Measurements from ENCODE around the gene ATXN7L1.
"Not testable (repeated sequence)": the region's sequence is repeated elsewhere in the genome, so short reads cannot be mapped to it uniquely, and the experiment has no call there.

Gene ATXN7L1

DNA sequence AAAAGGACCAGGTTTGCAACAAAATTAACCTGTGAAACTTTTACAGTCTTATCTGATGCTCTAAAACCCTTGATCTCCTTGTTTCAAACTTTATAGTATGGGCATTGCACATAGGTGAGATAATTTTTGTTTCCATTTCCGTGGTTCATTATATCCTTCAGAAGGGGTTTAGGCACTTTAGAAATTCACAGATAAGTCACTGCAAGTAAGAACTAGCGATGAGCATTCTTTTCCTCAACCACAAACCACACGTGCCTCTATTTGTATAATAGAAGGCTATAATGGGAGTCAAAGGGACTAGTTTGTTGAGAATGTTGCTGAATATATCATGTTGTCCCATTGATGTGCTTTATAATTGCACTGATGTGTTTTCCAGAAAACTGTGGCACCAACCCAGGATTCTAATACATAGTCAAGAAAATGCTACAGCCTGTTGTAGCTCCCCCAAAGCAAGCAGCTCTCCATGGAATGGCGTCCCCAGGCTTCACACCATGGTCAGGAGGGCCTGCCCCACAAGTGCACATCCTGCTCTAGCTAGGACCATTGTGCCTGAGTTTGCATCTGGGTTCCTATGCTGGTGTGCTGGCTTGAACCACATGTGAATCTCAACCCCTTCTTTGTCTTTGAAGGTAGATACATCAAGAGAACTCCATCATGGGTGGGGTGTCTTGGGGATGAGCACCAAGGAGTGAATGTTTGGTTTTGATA is 14.0 kb upstream of the ATXN7L1 start:
- DNase-seq (ENCODE audit: low spot score), result no peak

- no peak for DNase-seq (ENCODE audit: low spot score)
Observed at GRCh38 chr7:105887569-105888189, 11.3 kb upstream of the ATXN7L1 start.

GRCh38 chr7:105886776-105887175 is 10.4 kb upstream of the ATXN7L1 start:
- no peak for DNase-seq (ENCODE audit: low spot score)

DNA sequence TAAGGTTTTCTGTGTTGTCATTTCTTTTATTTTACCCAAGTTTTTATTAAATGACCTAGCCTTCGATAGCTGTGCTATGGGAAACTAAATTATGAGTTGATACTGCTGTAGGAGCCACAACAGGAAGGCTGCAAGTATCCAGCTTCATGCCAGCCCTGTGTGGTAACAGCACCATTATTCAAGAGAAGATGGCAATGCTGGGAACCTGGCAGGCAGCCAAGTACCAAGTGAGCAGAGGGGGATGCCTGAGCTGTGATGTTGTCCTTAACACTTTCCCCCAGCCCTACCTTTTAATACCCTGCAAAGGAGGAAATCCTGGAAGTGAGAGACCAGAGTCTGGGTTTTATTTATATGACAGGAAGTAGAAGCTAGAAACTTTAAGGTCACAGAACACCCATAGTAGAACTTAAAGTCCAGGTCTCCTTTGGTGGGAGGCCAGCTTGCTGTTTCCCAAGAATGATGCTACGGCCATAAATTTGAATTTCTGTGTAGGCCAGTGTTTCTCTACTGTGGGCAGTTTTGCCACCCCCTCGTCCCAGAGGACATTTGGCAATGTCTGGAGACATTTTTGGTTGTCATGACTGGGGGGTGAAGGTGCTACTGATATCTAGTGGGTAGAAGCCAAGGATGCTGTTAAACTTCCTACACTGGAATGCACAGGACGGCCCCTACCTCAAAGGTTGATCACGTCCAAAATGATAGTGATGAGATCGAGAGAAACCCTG is 9.2 kb upstream of the ATXN7L1 start:
- no peak for DNase-seq (ENCODE audit: low spot score)

- not testable (repeated sequence) for DNase-seq (ENCODE audit: low spot score)
Observed at GRCh38 chr7:105883179-105883578, 6.8 kb upstream of the ATXN7L1 start.

DNA sequence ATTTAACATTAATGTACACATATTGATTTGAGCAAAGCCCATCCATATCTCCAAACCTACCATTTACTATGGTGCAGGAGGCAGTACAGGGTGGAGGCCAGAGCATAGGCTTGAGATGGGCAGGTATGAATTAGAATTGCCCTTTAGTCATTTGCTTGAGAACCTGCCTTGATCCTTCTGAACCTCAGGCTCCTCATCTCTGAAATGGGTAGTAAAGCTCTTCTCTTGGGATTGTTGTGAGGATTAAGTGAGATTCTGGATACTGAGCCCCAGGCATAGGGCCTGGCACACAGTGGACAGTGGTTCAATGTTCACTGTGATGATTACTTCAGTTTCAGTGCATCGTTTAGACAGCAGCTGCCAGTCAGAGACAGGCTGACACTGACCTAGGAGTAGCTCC is 5.0 kb upstream of the ATXN7L1 start:
- no peak for DNase-seq (ENCODE audit: low spot score)

DNA sequence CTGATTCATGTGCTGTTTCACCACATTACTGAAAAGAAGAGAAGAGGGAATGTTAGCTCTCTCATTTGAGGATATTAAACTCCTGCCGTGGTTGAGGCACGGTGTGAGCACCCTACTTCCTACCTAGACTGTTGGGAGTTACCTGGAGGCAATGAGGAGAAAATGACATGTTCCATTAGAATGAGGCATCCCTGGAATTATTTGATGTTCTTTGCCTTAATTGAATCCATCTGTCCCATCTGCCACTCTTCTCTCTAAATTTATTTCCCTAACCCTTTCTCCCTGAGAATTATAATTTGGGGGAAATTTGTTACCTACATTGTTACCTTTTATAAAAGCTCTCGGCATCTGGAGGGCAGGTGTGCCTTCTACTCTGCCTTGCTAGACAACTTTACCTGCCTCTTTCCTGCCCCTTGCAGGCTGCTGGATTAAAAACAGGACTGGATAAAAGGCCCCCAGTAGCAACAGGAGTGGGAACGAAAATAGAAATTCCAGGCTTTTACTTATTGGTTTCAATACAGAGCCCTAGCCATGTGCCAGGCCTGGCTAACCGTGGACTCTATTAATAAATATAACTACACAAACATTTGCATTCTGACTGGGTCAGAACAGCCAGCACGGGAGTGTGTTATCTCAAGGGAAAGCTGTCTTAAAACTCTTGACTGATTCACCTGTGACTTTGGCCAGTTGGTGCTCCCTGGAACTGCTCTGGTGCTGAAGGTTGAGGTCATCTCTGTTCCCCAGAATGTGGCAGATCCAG is 4.4 kb upstream of the ATXN7L1 start:
- no peak for DNase-seq (ENCODE audit: low spot score)

- DNase-seq (ENCODE audit: low spot score), result no peak
Observed at GRCh38 chr7:105879782-105880181, 3.4 kb upstream of the ATXN7L1 start.

DNA sequence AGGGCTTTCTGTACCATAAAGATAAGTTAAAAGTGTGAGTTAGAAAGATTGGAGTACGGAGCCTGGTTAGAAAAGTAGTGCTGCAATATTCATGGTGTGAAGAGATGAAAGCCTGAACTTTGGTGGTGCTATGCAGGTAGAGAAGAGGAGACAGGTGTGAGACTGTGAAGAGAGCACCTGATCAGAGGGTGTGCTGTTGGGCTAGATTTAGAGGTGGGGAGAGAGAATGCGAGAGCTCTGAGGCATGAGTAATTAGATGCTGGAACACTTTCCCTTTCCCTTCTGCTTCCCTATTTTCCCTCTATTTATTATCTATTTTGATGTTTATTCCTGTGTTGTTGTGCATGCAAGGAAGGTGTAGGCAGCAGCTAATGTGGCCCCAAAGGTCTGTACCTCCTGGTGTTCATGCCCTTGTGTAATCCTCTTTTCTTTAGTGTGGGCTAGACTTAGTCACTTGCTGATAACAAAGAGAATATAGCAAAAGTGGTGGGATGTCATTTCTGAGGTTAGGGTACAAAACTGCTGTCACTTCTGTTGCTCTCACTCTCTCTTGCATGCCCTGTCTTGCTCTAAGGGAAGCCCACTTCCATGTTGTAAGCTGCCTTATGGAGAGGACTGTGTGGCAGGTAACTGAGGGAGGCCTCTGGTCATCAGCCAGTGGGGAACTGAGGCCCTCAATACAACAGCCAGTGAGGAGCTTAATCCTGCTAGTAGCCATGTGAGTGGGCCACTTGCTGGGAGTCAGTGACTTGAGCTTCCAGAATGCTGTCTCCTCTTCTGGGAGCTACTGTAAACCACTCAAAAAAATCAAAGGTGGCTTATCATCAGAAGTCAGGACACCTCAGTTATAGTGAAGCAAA is 2.6 kb upstream of the ATXN7L1 start:
- DNase-seq (ENCODE audit: low spot score), result no peak

DNA sequence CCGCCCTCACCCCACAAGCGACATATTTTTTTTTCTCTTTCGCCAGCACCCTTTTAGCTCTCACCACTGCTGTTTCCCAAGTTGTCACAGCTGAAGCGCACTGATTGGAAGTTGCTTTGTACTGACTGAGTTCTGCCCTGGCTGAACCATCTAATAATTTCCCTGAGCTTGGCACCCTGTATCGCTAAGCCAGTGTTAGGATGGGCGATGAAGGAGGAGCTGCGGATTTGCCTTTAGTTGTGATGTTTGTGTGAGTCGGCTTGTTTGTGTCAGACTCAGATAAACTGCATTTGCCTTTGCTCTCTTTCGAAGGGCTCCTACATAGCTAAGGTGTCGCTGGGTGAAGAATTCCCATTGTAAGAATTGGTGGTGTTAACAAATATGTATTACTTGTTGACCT is 1.3 kb upstream of the ATXN7L1 start:
- peak; percentile 18 for DNase-seq (ENCODE audit: low spot score)

GRCh38 chr7:105876964-105877601 is 684 bp upstream of the ATXN7L1 start:
- DNase-seq (ENCODE audit: low spot score), result peak; percentile 47

GRCh38 chr7:105875505-105875904 is 894 bp downstream of the ATXN7L1 start:
- DNase-seq (ENCODE audit: low spot score), result no peak

GRCh38 chr7:105874055-105874454 is 2.3 kb downstream of the ATXN7L1 start:
- DNase-seq (ENCODE audit: low spot score), result no peak

DNA sequence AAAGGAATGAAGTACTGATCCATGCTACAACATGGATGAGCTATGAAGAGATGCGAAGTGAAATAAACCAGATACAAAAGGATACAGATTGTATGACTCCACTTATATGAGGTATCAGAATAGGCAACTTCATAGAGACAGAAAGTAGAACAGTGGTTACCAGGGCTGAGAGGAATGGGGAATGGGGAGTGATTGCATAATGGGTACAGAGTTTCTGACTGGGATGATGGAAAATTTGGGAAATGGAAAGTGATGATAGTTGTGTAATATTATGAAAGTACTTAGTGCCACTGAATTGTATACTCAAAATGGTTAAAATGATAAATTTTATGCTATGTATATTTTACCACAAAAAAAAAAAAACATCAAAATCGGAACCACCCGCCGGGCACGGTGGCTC is 3.9 kb downstream of the ATXN7L1 start:
- no peak for DNase-seq (ENCODE audit: low spot score)

GRCh38 chr7:105871142-105871541 is 5.3 kb downstream of the ATXN7L1 start:
- DNase-seq (ENCODE audit: low spot score), result no peak

GRCh38 chr7:105866102-105866801 is 10.1 kb downstream of the ATXN7L1 start:
- DNase-seq (ENCODE audit: low spot score), result no peak

GRCh38 chr7:105863876-105864275 is 12.5 kb downstream of the ATXN7L1 start:
- DNase-seq (ENCODE audit: low spot score), result no peak

GRCh38 chr7:105862770-105863169 is 13.6 kb downstream of the ATXN7L1 start:
- DNase-seq (ENCODE audit: low spot score), result no peak

DNA sequence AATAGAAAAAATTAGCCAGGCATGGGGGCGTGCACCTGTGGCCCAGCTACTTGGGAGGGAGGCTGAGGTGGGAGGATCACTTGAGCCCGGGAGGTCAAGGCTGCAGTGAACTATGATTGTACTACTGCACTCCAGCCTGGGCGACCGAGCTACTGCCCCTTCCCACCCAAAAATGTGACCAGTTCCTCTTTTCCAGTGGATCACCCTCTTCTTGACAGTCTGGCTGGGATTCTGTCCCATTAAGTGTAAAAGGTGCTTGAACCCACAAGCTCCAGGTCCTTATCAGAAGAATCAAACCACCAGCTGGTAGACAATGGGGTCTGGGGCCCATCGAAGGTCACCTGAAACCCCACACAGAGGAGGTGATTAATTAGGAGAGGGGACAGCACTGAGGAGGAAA is 14.1 kb downstream of the ATXN7L1 start:
- DNase-seq (ENCODE audit: low spot score), result no peak

DNA sequence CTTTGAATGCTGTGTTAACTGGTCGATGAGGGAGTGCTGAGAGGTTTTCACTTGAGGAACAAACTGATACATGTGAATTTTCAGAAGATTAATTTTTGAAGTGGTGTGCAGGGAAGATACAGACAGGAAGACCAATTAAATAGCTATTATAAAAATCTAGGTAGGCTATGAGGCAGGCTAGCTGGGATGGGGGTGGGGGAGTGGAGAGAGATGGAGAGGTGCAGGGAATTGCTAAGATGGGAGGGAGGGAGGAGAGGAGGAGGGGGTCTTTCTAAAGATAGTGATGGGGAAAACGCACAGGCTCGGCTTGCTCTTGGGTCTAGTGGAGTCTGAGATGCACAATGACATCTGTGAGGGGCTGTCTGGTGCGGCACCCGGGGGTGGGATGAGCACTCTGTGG is 15.2 kb downstream of the ATXN7L1 start:
- no peak for DNase-seq (ENCODE audit: low spot score)
